ENCODE results near the gene TSPAN18. TPM values are rescaled to one million over a fixed set of nuclear protein-coding genes. Genes with fewer than 3 reads are reported as not detected.

Gene TSPAN18
- total RNA-seq, 1 experiment from 2014 or later, result 18.3 TPM

DNA sequence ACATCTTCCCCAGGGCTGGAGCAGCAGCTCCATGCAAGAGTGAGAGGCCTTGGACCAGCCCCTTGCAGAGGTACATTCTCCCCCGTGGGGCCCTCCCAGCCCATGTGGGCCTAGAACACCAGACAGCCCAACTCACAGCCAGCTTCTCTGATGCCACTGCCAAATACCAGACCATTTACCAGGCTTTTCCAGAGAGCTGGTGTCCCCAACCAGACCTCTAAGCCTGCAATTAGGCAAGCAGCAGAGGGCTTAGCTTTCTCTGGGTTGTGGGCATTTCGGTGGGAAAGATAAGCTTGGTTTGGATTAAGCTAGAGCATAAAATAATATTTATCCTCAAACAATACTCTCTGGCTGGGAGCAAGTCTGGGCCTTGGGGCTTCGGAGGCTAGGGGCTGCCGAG is 148.3 kb downstream of the TSPAN18 start:
- no peaks in the 10 kb centered on the region for H3K4me1 ChIP-seq (ENCODE audit: control insufficient read depth in 1 of 2, insufficient read depth in 2 of 2, low read length in 2 of 2)
- TF ChIP-seq SRF (IDR thresholded peaks at IDR 0.05; ENCODE audit: low read depth), result no peak
- H4K20me1 ChIP-seq (ENCODE audit: insufficient read depth), result no peaks in the 10 kb centered on the region
- H2AFZ ChIP-seq (ENCODE audit: low read depth, low read length, poor library complexity, severe bottlenecking), result no peak overlapping the region
- ATAC-seq (no peak), DNase-seq (ENCODE audit: low read depth, low spot score) (no peak)
- ChIA-PET RAD21 (ENCODE audit: low non-redundant PET in 1 of 2, low total read pairs in 2 of 2, uncharacterized antibody in 2 of 2, unreplicated experiment in 2 of 2) (no interaction called here), POLR2A (no interaction called here), CTCF (no interaction called here)
- H3K9ac ChIP-seq (ENCODE audit: low read length), result no peak overlapping the region
- no peak overlapping the region for H3K4me3 ChIP-seq (replicated peaks in 1 of 2; ENCODE audit: low read depth in 1 of 2, low read length in 2 of 2)
- H3K36me3 ChIP-seq (ENCODE audit: control insufficient read depth in 1 of 2, insufficient read depth in 2 of 2, low read length in 2 of 2), result no peaks in the 10 kb centered on the region
- no peaks in the 10 kb centered on the region for H3K79me2 ChIP-seq (ENCODE audit: insufficient read depth, low read length)
- no peak overlapping the region for H3K4me2 ChIP-seq (ENCODE audit: low read length)
- H3K9me3 ChIP-seq (ENCODE audit: control insufficient read depth in 1 of 2, insufficient read depth in 1 of 2, low read depth in 1 of 2, low read length in 2 of 2), result no peaks in the 10 kb centered on the region
- no peaks in the 10 kb centered on the region for H3K27me3 ChIP-seq (ENCODE audit: insufficient read depth, low read length)
- BruUV-seq (replicated peaks), result no TSS peak
- H3K9me2 ChIP-seq (ENCODE audit: insufficient read depth), result no peaks in the 10 kb centered on the region
- no peak overlapping the region for H3K27ac ChIP-seq (ENCODE audit: low read depth, low read length)
- intact Hi-C loops (cut with micrococcal nuclease), result no loop called here

DNA sequence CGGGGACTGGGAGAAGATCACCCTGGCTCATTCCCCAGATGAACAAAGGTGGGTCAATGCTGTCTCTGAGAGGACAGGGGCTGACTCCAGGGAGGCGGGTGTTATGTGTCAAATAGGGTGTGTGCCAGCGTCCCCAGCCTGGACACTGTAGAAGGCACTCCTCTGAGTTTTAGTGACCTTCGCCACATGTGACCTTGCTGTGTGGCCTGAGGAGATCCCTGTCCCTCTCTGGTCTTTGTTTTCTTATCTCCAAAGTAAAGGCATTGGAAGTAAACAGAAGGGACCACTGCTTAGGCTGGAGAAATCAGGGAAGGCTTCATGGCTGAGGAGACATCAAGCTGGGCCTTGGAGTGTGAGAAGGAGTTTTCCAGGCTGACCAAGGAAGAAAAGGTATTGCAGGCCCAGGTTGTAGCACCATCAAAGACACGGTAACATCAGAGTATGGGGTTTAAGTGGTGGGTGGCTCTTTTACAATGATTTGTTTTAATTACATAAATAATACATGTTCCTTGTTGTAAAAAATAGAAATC is 149.5 kb downstream of the TSPAN18 start:
- ATAC-seq (no peak), DNase-seq (ENCODE audit: low read depth, low spot score) (no peak)
- H3K9ac ChIP-seq (ENCODE audit: low read length), result no peak overlapping the region
- no peaks in the 10 kb centered on the region for H3K9me3 ChIP-seq (ENCODE audit: control insufficient read depth in 1 of 2, insufficient read depth in 1 of 2, low read depth in 1 of 2, low read length in 2 of 2)
- no peak overlapping the region for H3K27ac ChIP-seq (ENCODE audit: low read depth, low read length)
- H2AFZ ChIP-seq (ENCODE audit: low read depth, low read length, poor library complexity, severe bottlenecking), result no peak overlapping the region
- intact Hi-C loops (cut with micrococcal nuclease), result no loop called here
- no TSS peak for BruUV-seq (replicated peaks)
- H3K36me3 ChIP-seq (ENCODE audit: control insufficient read depth in 1 of 2, insufficient read depth in 2 of 2, low read length in 2 of 2), result no peaks in the 10 kb centered on the region
- H3K4me1 ChIP-seq (ENCODE audit: control insufficient read depth in 1 of 2, insufficient read depth in 2 of 2, low read length in 2 of 2), result no peaks in the 10 kb centered on the region
- H3K9me2 ChIP-seq (ENCODE audit: insufficient read depth), result no peaks in the 10 kb centered on the region
- TF ChIP-seq EZH2 (IDR thresholded peaks at IDR 0.05) (no peak), ZNF274 (IDR thresholded peaks at IDR 0.05; ENCODE audit: low read depth, low read length) (no peak), SIN3A (IDR thresholded peaks at IDR 0.05; ENCODE audit: low read depth) (no peak)
- TF ChIP-seq, protein P1, sequence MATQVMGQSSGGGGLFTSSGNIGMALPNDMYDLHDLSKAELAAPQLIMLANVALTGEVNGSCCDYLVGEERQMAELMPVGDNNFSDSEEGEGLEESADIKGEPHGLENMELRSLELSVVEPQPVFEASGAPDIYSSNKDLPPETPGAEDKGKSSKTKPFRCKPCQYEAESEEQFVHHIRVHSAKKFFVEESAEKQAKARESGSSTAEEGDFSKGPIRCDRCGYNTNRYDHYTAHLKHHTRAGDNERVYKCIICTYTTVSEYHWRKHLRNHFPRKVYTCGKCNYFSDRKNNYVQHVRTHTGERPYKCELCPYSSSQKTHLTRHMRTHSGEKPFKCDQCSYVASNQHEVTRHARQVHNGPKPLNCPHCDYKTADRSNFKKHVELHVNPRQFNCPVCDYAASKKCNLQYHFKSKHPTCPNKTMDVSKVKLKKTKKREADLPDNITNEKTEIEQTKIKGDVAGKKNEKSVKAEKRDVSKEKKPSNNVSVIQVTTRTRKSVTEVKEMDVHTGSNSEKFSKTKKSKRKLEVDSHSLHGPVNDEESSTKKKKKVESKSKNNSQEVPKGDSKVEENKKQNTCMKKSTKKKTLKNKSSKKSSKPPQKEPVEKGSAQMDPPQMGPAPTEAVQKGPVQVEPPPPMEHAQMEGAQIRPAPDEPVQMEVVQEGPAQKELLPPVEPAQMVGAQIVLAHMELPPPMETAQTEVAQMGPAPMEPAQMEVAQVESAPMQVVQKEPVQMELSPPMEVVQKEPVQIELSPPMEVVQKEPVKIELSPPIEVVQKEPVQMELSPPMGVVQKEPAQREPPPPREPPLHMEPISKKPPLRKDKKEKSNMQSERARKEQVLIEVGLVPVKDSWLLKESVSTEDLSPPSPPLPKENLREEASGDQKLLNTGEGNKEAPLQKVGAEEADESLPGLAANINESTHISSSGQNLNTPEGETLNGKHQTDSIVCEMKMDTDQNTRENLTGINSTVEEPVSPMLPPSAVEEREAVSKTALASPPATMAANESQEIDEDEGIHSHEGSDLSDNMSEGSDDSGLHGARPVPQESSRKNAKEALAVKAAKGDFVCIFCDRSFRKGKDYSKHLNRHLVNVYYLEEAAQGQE (IDR thresholded peaks at IDR 0.05; ENCODE audit: low read depth), result no peak
- RAD21 ChIA-PET (ENCODE audit: low non-redundant PET in 1 of 2, low total read pairs in 2 of 2, uncharacterized antibody in 2 of 2, unreplicated experiment in 2 of 2), result no interaction called here
- H3K4me2 ChIP-seq (ENCODE audit: low read length), result no peak overlapping the region
- CTCF ChIA-PET, result interaction anchor here (1.4 kb wide), 1 partner anchor 17 kb away, joined by 3 read pairs; no protein-coding TSS in a partner anchor
- POLR2A ChIA-PET, result interaction anchor here (0.9 kb wide), 1 partner anchor 10 kb away, joined by 3 read pairs; no protein-coding TSS in a partner anchor
- H3K27me3 ChIP-seq (ENCODE audit: insufficient read depth, low read length), result no peaks in the 10 kb centered on the region
- H3K4me3 ChIP-seq (replicated peaks in 1 of 2; ENCODE audit: low read depth in 1 of 2, low read length in 2 of 2), result no peak overlapping the region
- H4K20me1 ChIP-seq (ENCODE audit: insufficient read depth), result no peaks in the 10 kb centered on the region
- no peaks in the 10 kb centered on the region for H3K79me2 ChIP-seq (ENCODE audit: insufficient read depth, low read length)

Data from HCT116 (cell line).